K562 treated with DMSO at 1 percent for 4 hours (cell line): ENCODE data around the gene IL13RA1. TPM values are rescaled to one million over a fixed set of nuclear protein-coding genes. Genes with fewer than 3 reads are reported as not detected.

Source experiments
- total RNA-seq: library from RNA; unstranded; fragments of 300-600 nt; gene quantifications from 2 replicates; pipeline ENCODE4 v1.2.3, GENCODE V29; 2022; ENCODE audit not compliant: insufficient read depth

Gene IL13RA1
- 16.4 and 17.8 TPM in 2 replicates for total RNA-seq

GRCh38 chrX:118726887-118727685 is at the start of gene IL13RA1:
TSS of gene IL13RA1 (plus strand) at chrX:118727606. CDS start at chrX:118727639, 33 bp downstream.

GRCh38 chrX:118823263-118824172 is 96.1 kb downstream of the IL13RA1 start, which contains the start of gene ZCCHC12:
TSS of gene ZCCHC12 (plus strand) at chrX:118823824. CDS start at chrX:118825245, 1,421 bp downstream.

Other genes starting within 250 kb of the IL13RA1 start
- 22.1 and 32.0 TPM in 2 replicates for gene DOCK11, start 231.8 kb upstream of the IL13RA1 start, total RNA-seq
- gene ZCCHC12, start 96.2 kb downstream of the IL13RA1 start, total RNA-seq = not detected in 2 replicates
- gene LONRF3, start 247.0 kb downstream of the IL13RA1 start, total RNA-seq = 1.3 and 3.7 TPM in 2 replicates